Dermis microvascular lymphatic vessel endothelial cell (primary cell): ENCODE results near the gene KSR1. TPM values are rescaled to one million over a fixed set of nuclear protein-coding genes. Genes with fewer than 3 reads are reported as not detected.
"Not testable (repeated sequence)": the region's sequence is repeated elsewhere in the genome, so short reads cannot be mapped to it uniquely, and the experiment has no call there.

ENCODE experiments used
- DNase-seq, 2 donors: peaks; one replicate each; pipeline versions ENCODE4 v3.0.0 to v3.0.0-alpha.2; 2010; ENCODE audit warnings: low read depth in 2 of 2
- total RNA-seq: library from RNA; depleted of rRNA; stranded (reverse); fragments of >200 nt; gene quantifications from 2 replicates; pipeline ENCODE4 v1.2.1, GENCODE V29; 2014

The KSR1 gene
- total RNA-seq, 1 donor from 2014 or later, result 6.2 TPM

DNA sequence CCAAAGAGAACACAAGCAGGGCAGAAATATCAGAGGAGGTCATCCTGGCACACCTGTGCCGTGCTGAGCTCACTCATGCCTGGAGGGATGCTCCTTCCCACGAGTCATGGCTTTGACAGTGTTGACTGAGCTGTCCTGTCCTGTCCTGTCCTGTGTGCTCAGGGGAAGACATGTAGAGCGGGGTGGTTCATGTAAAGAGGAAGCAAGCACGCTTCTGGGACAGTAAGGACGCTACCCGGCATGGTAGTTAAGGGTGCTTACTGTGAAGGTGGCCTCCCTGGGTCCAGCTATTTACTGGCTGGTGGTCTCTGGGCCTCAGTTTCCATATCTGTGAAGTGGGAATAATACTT lies 175.1 kb downstream of the KSR1 start:
- peak in 1 of 2 donors; percentile 10 for DNase-seq

DNA sequence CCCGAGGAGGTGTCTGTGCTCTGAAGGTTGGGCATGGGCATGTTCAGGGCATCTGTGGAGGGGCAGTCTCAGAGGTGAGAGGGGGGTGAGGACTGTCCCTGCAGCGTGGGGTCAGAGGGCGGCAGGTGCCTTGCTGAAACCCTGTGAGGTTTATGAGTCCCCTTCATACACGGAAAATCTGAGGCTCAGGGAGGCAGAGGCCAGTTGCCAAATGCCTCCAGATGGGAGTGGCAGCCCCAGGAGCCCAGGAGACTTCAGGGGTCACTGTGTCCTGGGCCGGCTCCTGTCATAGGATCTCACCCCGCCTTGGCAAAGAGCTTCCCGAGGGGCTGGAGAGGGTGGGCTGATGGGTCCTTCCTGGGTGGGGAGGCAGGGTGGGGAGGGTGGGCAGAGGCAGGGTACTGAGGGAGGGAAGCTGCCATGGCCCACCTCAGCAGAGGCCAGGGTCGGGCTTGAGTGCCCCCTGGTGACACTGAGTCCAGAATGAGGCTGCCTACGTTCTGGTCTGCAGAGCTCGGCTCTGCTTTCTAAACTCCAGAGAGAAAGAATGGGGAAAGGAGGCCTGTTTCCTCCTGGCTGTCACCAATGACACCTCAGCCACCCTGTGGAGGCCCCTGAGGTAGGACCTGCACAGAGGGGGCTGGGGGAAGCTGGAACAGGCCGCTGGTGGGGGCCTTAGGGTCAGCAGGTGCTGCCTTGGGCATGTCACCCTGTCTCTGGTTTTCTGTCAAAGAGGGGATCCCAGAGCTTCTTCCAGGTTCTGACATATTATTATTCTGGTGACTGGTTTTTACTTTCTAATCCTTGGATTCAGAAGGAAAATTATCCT lies 175.9 kb downstream of the KSR1 start:
- DNase-seq, result no peak

DNA sequence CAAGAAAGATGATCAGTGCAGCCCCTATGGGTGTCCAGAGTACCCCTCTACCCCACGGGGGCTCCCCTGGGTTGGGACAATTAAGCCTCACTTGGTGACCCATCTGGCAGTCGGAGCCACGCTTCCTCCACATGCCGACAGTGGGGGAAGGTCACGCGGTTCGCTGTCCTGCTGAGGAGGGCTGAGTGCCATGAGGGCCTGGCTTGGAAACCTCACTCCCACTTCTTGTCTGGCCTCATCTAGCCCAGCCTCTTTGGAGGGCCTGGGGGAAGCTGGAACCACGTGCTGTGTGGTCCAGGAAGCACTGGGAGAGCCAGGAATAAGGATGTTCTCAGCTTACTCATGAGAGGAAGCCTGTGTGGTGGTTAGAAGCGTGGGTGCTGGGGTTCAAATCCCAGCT lies 176.5 kb downstream of the KSR1 start:
- peak in 1 of 2 donors; percentile 72 for DNase-seq

DNA sequence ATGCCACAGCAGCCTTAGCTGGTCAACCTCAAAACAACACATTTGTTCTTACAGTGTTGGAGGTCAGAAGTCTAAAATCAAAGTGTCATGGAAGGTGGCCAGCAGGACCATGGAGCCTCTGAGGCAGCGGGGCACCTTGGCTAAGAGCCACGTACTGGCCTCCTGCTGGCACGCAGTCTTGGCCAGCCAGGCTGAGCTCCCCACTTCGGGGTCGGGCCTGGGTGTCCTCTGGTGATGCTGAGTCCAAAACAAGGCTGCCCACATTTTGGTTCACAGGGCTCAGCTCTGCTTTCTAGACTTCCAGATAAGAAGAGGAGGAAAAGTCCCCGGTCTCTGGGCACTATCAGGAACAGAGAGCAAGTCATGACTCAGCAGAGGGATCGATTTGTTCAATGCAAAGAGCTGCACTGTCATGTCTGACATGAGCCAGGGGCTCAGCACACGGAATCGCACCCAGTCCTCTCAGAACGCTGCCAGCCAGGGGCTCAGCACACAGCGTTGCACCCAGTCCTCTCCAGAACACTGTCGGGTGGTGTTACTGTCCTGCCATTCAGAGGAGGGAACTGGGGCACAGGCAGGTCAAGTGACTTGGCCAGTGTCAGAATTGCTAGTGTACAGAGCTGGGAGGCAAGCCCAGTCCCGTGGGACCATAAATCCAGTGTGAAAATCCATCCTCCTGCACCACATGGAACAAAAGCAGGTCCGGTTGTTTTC lies 177.2 kb downstream of the KSR1 start:
- DNase-seq, result no peak

DNA sequence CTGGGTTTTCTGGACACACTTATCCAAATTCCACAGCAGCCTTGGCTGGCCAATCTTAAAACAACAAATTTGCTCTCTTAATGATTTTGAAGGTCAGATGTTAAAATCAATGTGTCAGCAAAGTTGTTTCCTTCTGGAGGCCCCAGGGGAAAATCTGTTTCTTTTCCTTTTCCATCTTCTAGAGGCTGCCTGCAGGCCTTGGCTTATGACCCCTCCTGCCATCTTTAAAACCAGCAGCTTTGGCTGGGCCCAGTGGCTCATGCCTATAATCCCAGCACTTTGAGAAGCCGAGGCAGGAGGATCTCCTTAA lies 177.7 kb downstream of the KSR1 start:
- DNase-seq, result no peak

DNA sequence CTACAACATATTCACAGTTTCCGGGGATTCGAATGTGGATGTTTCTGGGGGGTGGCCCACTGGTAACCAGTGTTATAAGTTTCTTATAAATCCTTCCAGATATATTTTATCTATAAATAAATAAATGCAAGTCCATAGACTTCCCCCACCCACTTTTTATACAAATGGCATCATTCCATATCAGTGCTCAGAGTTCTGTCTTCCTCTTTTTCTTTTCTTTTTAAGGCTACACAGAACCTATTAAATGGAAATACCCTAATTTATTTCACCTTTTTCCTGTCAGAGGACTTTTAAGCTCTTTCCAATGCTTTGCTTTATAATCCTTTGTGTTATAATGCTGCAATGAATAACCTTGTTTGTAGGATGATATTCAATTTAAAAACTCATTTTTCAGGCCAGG lies 178.5 kb downstream of the KSR1 start:
- DNase-seq, result no peak

DNA sequence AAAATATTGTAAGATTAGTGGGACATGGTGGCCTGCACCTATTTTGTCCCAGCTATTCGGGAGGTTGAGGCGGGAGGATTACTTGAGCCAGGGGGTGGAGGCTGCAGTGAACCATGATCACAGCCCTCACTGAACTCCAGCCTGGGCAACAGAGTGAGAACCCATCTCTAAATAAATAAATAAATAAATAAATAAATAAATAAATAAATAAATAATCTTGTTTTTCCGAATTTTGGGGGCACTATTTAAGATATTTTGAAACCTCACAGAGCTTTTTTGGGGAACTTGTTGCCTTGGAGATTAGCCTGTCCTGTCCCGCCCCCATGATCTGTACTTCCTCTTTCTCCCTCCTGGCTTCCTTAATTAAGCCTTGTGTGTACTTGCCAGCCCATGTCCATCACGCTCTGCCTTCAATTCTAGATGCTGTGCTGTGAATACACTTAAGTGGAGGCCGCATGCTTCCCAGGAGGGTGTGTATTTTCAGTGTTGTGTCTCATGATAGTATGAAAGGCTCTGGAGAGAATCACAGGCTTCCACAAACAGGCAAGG lies 179.1 kb downstream of the KSR1 start:
- no peak for DNase-seq

DNA sequence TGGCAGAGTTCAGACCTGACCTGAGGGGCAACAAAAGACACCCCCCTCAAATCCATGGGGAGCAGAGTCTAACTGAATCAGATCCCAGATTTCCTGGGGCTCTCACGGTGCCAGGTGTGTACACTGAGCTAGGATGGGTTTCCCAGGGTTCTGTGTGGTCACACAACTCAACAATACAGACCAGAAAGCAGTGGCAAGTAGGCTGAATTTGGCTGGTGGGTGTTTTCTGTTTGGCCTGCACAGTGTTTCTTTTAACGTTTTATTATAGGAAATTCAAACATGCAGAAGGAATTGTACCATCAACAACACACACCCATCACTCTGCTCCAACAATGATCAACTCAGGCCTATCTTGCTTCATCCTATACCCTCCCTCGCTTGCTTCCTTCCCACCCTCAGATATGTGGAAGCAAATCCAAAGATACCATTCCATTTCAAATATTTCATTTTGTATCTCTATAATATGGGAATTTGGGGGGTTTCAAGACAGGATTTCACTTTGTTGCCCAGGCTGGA lies 179.8 kb downstream of the KSR1 start:
- not testable (repeated sequence) for DNase-seq

DNA sequence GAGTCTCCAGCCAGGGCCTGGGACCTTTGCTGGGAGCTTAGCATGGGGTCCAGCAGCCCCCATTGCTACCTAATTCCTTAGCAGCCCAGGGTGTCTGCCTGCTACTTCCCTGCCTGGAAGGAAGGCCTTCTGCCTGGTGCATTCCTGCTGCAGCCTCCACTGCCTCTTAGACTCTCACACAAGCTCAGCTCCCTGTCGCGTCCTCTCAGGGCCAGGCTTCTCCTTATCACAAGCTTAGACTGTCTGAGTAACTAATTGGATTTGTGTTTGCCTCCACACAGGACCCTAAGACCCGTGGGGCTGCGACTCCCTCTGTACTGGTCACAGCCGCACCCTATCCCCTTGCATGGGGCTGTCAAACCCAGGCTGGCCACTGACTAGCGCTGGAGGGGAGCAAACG lies 181.6 kb downstream of the KSR1 start:
- not testable (repeated sequence) for DNase-seq

DNA sequence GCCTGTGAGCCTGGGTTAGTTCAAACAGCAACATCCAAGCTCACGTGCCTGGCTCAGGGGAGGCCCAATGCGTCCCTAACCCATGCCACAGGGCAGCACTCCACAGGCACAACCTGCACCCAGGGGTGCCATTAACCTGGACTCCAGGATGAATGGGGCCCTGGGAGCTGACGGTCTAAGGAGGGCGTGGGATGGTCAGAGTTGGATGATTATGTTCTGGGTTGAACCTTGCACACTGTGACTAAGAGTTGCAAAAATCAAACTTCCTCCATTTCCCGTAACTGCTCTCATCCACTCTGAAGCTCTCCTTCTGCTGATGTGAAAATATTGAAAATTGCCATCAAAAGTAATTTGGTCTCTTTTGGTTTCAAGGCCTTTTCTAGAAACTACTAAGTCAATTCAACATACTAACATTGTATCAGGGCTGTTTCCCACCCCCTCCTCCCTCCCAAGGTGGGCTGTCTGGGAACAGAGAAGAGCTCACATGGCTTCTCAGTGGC lies 182.2 kb downstream of the KSR1 start:
- not testable (repeated sequence) for DNase-seq

DNA sequence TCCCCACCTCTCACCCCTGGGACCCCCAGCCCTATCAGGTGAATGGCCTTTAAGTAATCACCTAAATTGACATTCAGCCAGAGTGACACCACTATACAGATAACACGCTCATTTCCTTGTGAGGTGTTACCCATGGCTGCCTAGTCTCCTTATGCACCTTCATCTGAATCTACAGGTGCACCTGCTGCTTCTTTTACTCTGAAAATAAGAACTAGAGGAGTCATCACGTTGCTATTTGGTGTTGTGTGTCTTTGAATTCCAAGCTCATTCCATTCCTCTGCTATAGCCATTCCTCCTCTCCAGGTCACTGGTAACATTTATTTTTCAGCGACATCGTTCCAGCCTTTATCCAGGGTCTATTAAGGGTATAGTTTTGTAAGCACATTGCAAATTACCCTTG lies 184.5 kb downstream of the KSR1 start:
- no peak for DNase-seq

DNA sequence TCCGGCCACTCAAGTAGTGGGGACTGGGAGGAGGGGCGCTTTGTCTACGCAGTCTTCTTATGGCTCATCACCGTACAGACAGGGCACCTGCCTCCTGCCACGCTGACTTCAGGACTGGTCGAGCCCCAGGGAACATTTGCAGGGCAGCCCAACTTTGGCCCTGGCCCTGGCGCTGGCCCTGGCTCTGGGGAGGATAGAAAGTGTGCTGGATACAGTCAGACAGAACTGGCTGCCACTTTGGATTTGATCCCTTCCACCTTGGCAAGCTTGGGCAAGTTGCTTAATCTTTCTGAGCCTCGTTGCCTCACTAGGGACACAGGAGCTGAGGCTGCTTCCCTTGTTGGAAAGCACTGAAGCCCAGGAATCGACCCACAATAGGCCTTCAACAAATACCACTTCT lies 188.3 kb downstream of the KSR1 start:
- no peak for DNase-seq

DNA sequence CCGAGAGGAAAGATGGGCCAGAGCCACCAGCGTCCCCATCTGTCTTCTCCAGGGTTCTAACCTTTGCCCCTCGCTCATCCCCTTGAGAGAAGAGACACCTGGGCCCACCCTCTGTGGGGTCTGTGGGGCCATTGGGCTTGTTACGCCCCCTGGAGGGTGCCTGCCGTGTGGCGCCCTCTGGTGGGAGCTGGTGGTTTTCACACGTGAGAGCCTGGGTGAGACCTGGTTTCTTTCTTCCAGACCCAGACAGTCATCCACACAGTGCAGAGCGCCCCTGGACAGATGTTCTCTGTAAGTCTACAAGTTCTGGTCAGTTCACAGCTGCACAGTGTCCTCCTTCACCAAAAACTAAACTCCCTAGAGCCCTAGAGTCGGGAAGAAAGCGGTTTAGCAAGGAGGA lies 189.4 kb downstream of the KSR1 start:
- not testable (repeated sequence) for DNase-seq

DNA sequence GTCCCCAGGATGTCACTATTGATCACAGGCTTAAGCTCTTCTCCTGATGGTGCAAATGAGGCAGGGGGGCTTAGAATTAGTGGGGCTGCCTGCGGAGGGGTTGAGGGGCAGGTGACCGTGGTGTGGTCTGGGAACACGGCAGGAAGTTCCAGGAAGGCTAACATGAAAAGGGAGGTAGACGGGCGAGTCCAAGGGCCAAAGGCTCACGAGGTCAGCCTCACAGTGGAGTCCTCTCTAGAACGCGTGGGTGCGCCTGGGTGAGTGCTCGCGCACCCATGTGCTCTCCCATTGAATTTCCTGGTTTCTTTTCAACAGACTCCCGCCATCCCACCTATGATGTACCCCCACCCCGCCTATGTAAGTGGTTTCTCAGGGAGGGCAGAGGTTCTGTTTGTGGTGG lies 190.0 kb downstream of the KSR1 start:
- no peak for DNase-seq

DNA sequence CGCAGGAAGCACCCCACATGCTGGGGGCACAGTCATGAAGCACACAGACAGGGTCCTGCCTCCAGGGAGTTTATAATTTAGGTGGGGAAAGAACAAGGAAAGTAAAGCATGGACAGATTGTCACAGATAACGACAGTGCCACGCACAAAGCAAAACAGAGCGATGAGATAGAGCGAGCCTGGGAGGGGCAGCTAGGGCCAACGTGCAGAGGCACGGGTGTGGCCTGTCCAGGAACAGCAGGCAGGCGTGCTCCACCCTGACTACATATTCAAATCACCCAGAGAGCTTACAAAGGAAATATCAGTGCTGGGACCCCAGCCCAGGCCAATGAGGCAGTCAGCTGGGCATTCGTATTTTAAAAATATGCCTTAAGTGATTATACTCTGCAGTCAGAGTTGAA lies 191.5 kb downstream of the KSR1 start:
- DNase-seq, result no peak

DNA sequence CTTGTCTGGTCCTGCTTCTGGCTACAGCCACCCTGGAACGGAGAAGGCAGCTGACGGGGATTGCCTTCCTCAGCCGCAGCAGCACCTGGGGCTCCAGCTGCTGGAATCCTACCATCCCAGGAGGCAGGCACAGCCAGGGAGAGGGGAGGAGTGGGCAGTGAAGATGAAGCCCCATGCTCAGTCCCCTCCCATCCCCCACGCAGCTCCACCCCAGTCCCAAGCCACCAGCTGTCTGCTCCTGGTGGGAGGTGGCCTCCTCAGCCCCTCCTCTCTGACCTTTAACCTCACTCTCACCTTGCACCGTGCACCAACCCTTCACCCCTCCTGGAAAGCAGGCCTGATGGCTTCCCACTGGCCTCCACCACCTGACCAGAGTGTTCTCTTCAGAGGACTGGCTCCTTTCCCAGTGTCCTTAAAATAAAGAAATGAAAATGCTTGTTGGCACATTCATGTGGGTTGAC lies 192.9 kb downstream of the KSR1 start:
- not testable (repeated sequence) for DNase-seq

DNA sequence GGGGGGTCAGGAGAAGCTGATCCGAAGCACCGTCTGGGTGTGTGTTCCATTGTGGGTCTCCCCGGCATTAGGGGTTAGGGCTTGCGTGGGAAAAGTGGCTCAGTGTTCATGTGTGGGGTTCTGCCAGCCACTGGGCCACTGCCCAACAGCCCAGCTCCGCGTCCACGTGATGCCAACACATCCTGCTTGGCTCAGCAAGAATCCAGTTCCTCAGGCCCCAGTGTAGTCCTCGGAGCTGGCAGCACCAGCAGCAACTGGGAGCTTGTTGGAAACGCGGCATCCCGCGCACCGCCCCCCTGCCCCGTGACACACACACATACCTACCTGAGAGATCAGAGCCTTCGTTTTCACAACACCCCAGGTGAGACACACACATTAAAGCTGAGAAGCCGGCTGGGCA lies 193.7 kb downstream of the KSR1 start:
- no peak for DNase-seq

DNA sequence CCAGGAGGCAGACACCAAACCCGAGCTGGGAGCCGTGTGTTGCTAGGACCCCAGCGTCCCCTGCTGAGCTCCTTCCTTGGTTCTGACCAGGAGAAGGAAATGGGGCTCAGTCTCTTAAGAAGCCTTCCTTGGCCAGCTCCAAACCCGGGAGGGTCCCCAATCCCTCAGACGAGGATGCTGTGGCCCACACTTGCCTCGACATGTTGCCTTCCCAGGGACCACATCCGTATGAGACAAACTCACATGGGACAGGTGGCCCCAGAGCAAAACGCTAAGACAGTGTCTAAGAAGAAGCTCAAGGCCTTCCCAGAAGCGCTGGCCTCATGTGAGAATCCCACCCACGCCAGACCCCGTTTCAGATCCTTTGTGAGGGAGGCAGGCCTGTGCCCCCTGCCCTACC lies 194.6 kb downstream of the KSR1 start:
- DNase-seq, result no peak

DNA sequence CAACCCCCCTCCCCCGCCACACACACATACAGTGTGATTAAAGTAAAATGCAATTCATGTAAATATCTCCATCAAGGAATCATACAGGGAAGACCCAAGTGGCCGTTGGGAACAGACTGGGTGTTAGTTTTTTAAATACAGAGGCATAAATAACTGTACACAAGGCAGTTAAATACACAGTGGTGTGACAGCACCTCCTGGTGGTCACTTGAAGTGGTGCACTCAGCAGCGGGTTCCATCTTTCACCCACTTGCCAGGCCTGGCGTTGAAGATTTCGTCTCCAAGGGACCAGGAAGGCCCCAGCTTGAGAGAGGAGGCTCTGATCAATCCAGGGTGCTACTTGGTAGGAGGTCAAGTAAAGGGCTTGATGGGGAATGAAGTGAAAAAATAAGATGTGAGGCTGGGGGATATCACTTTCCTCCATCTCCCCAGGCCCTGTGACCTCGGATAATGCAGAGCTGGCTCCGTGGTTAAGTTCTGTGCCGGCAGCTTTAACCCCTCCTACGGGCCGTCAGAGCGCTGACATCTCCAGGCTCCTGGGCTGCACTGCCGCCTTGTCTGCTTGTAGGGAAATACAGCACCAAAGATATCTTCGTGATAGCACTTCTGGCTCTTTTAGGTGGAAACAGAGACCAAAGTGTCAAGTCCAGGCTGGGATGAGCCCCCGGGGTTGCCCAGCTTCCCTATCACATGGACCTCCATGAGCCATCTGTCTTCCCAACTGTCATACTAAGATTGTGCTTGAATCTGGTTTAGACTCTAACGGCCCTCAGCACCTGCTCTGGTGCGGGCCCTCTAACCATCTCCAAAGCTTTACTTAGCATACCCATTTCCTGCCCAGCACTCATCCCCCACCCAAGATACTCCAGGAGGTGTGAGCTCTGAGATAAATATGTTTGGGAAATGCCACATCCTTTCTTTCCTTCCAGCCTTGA lies 195.4 kb downstream of the KSR1 start:
- peak; percentile 22 to 43 for DNase-seq

DNA sequence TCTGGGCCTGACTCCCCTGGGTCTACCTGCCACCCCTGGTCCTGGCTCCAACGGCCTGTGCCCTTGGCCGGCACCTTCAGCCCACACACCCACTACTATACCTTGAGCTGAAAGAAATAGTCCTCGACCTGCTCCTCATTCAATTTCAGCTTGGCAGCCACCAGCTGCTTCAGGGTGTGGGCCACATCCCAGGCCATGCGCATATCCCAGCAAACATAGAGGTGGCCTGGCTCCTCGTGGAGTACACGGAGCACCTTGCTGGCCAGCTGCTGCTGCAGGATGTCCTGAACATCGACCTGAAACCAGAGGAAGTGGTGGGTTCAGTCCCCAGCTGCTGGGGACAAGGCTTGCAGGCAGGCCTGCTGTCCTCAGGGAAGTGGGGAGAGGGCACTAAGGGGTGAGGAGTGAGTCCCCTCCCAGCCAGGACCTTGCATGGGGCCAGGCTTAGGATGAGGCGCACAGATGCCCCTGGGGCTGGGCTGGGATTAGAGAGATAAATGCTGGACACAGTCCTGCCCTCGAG lies 197.3 kb downstream of the KSR1 start:
- DNase-seq, result not testable (repeated sequence)

DNA sequence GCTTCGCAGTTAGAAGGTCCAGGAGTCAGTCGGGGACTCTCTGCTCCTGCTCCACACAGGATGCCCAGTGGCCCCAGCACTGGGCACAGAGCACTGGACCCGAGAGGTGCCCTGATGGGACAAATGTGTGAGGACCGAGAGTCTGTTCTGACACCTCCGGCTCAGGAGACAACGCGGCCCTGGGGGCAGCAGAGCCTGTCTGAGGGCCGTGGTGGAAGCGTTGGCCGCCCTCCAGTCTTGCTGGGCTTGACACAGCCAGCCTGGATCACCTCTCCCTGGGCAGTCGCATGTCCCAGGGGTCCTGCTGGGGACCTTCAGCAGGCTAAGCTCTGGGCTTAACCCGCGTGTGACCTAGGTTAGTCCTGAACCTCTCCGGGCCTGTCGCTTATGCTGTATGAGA lies 197.9 kb downstream of the KSR1 start:
- DNase-seq, result no peak
